Activated B cell treated with CpG ODN at 0.5 μM for 24 hours (primary cell): ENCODE data around the gene PAX3. TPM values are rescaled to one million over a fixed set of nuclear protein-coding genes. Genes with fewer than 3 reads are reported as not detected.

ENCODE experiments used
- ATAC-seq: fragments of 200-7000 bp; cut with Tn5 transposase; one replicate; pipeline ENCODE4 v1.10.0; 2021; ENCODE audit warnings: low read depth, mild to moderate bottlenecking, moderate library complexity
- CTCF ChIA-PET: fragments of 350-600 bp; sonication (Branson Sonifier 250); formaldehyde crosslinking; loops from one replicate; lab custom pipeline; 2021; ENCODE audit warnings: antibody characterized with exemption; lab: Charles Lee
- POLR2A ChIA-PET: fragments of 350-600 bp; sonication (Branson Sonifier 250); formaldehyde crosslinking; loops from one replicate; lab custom pipeline; 2021; ENCODE audit warnings: antibody characterized with exemption; lab: Charles Lee
- DNase-seq: peaks from one replicate; pipeline ENCODE4 v3.0.0; 2022
- H3K27ac Mint-ChIP-seq: one replicate; pipeline ENCODE4 v1.8.0; 2020; ENCODE audit warnings: mixed read lengths
- H3K27me3 Mint-ChIP-seq: one replicate; pipeline ENCODE4 v1.8.0; 2021; ENCODE audit warnings: mixed read lengths
- H3K36me3 Mint-ChIP-seq: one replicate; pipeline ENCODE4 v1.8.0; 2021; ENCODE audit warnings: low read depth, mixed read lengths
- H3K4me1 Mint-ChIP-seq: one replicate; pipeline ENCODE4 v1.8.0; 2021; ENCODE audit warnings: mixed read lengths
- H3K4me3 Mint-ChIP-seq: one replicate; pipeline ENCODE4 v1.8.0; 2020; ENCODE audit warnings: mild to moderate bottlenecking, mixed read lengths
- H3K9me3 Mint-ChIP-seq: one replicate; pipeline ENCODE4 v1.8.0; 2020; ENCODE audit warnings: mixed read lengths
- intact Hi-C: fragments of 100-400 bp; cut with micrococcal nuclease; formaldehyde crosslinking; loops from one replicate; pipeline ENCODE4 v1.15.1; 2024
- total RNA-seq: library from RNA; stranded (reverse); gene quantifications from 2 replicates; pipeline ENCODE4 v1.2.3, GENCODE V29; 2022
- TF ChIP-seq, protein P1 (sequence below): fragments of 200-600 bp; IDR thresholded peaks from one replicate; pipeline ENCODE4 v1.8.0; 2022; ENCODE audit warnings: antibody characterized with exemption, mild to moderate bottlenecking

The PAX3 gene
- total RNA-seq, 1 donor from 2014 or later: not detected

DNA sequence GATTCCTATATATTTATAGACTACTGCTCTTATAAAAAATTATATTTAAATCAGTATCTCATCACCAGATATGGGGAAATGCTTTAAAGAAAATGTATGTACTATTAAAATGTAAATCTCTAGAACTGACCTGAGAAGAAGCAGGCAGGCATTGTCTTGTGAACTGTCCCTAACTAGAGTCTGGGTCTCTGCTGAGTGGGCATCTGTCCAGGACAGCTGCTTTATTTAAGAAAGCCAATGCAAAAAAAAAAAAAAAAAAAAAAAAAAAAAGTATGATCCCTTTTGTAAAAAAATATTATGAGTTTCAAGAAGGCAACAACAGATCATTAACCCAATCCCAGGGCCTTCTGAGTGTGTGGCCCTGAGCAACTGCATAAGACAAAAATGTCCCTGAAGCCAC is 66.0 kb downstream of the PAX3 start:
- ChIA-PET POLR2A (no interaction called here), CTCF (no interaction called here)
- no peak for ATAC-seq
- TF ChIP-seq, protein P1, sequence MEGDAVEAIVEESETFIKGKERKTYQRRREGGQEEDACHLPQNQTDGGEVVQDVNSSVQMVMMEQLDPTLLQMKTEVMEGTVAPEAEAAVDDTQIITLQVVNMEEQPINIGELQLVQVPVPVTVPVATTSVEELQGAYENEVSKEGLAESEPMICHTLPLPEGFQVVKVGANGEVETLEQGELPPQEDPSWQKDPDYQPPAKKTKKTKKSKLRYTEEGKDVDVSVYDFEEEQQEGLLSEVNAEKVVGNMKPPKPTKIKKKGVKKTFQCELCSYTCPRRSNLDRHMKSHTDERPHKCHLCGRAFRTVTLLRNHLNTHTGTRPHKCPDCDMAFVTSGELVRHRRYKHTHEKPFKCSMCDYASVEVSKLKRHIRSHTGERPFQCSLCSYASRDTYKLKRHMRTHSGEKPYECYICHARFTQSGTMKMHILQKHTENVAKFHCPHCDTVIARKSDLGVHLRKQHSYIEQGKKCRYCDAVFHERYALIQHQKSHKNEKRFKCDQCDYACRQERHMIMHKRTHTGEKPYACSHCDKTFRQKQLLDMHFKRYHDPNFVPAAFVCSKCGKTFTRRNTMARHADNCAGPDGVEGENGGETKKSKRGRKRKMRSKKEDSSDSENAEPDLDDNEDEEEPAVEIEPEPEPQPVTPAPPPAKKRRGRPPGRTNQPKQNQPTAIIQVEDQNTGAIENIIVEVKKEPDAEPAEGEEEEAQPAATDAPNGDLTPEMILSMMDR: no peak
- DNase-seq: no peak
- Mint-ChIP-seq H3K9me3 (no peaks in the 10 kb centered on the region), H3K4me3 (no peak overlapping the region), H3K4me1 (no peaks in the 10 kb centered on the region), H3K27ac (no peak overlapping the region), H3K36me3 (no peaks in the 10 kb centered on the region), H3K27me3 (peaks cover 4% of the 10 kb centered on the region)
- intact Hi-C loops: no loop called here

- TF ChIP-seq, protein P1: no peak
- no peaks in the 10 kb centered on the region for H3K4me1 Mint-ChIP-seq
- no peak overlapping the region for H3K27ac Mint-ChIP-seq
- H3K36me3 Mint-ChIP-seq: no peaks in the 10 kb centered on the region
- H3K4me3 Mint-ChIP-seq: no peak overlapping the region
- ChIA-PET CTCF (no interaction called here), POLR2A (no interaction called here)
- intact Hi-C loops: no loop called here
- DNase-seq (no peak), ATAC-seq (no peak)
- H3K27me3 Mint-ChIP-seq: peaks cover 4% of the 10 kb centered on the region
- H3K9me3 Mint-ChIP-seq: no peaks in the 10 kb centered on the region
Observed at GRCh38 chr2:222232372-222232771, 66.4 kb downstream of the PAX3 start.

DNA sequence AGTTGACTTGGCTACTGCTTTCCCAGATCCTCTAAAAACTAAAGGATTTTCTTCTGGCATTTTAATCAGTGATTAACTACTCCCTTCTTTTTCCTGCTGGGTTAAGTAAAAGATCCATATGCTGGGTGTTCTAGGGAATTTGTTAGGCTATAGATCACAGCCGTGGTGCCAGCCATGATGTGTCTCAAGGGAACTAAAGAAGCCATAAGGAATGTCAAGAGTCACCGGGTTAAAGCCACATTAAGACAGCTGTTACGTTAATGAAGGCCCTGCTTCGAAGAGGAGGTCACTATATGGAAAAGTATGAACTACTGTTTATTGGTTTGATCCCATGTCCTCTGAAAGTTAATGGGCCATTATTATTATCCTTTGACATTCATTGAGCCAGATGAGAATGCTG is 70.7 kb downstream of the PAX3 start:
- Mint-ChIP-seq H3K36me3 (no peaks in the 10 kb centered on the region), H3K27me3 (peaks cover 4% of the 10 kb centered on the region), H3K27ac (no peak overlapping the region), H3K4me1 (no peaks in the 10 kb centered on the region), H3K4me3 (no peak overlapping the region), H3K9me3 (no peaks in the 10 kb centered on the region)
- CTCF ChIA-PET: no interaction called here
- TF ChIP-seq, protein P1: no peak
- ATAC-seq (no peak), DNase-seq (no peak)
- POLR2A ChIA-PET: no interaction called here
- intact Hi-C loops: no loop called here

DNA sequence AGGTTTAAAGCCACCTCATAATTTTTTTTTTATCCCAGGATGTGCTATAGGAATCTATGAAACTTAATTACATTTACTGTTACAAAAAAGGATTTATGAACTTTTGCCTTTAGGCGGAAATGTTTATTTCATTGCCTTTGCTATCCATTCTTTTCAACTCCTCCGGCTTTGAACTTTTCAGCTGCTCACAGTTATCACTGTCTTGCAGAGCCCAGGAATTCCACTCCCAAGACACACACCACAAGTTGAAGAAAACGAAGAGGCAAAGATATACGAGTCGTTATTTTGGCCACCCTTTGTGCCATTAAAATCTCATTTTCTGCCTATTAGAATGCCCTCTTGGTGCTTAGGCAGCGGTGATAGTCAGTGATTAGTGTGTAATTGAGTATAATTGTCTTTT is 80.0 kb downstream of the PAX3 start:
- ATAC-seq (no peak), DNase-seq (no peak)
- CTCF ChIA-PET: no interaction called here
- no peaks in the 10 kb centered on the region for H3K9me3 Mint-ChIP-seq
- H3K4me3 Mint-ChIP-seq: no peak overlapping the region
- intact Hi-C loops: no loop called here
- TF ChIP-seq, protein P1: no peak
- POLR2A ChIA-PET: no interaction called here
- peaks cover 2% of the 10 kb centered on the region for H3K27me3 Mint-ChIP-seq
- H3K4me1 Mint-ChIP-seq: no peaks in the 10 kb centered on the region
- no peak overlapping the region for H3K27ac Mint-ChIP-seq
- no peaks in the 10 kb centered on the region for H3K36me3 Mint-ChIP-seq

DNA sequence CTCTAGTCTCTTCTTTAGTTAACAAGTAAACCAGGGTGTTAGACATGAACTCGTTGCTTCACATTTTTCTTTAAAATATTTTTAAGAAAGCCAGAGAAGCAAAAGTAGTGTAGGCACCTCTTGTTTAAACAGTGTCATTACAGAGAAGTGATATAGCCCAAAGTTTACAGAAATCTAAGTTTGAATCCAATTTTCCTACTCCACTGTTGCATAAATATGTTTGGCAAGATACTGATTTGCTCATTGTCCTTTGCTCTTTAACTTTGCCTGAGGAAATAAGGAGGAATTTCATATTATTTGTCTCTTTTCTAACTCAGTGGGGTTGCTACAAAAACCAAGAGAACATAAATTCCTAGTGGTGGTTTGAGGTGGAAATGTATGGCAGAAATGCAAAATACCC is 81.1 kb downstream of the PAX3 start:
- DNase-seq (no peak), ATAC-seq (no peak)
- ChIA-PET POLR2A (no interaction called here), CTCF (no interaction called here)
- no peak overlapping the region for H3K4me3 Mint-ChIP-seq
- H3K27ac Mint-ChIP-seq: no peak overlapping the region
- intact Hi-C loops: no loop called here
- H3K9me3 Mint-ChIP-seq: no peaks in the 10 kb centered on the region
- H3K27me3 Mint-ChIP-seq: peaks cover 4% of the 10 kb centered on the region
- TF ChIP-seq, protein P1: no peak
- no peaks in the 10 kb centered on the region for H3K4me1 Mint-ChIP-seq
- H3K36me3 Mint-ChIP-seq: no peaks in the 10 kb centered on the region
